Aorta (tissue), 5 donors: Measurements from ENCODE around the gene IL1RAPL1. TPM values are rescaled to one million over a fixed set of nuclear protein-coding genes. Genes with fewer than 3 reads are reported as not detected.
A peak's percentile ranks its signal among the peaks of the same experiment; 100 is the strongest.

Source experiments
- ATAC-seq: fragments of 200-7000 bp; cut with Tn5 transposase; one replicate; pipeline ENCODE4 v1.9.1; 2022; ENCODE audit warnings: moderate library complexity; ENCODE audit not compliant: low FRiP score
- DNase-seq, 2 donors: peaks; one replicate each; pipeline ENCODE4 v3.0.0-alpha.2; 2020
- H3K27ac ChIP-seq, 2 donors: one replicate each; pipeline ENCODE4 v1.5.1; 2013; ENCODE audit warnings: low read length in 2 of 2, mild to moderate bottlenecking in 2 of 2, moderate library complexity in 2 of 2, control low read depth in 1 of 2, inconsistent platforms in 1 of 2, low read depth in 1 of 2
- H3K27me3 ChIP-seq, 2 donors: one replicate each; pipeline ENCODE4 v1.6.1; 2013; ENCODE audit warnings: control low read depth in 1 of 2, low read length in 1 of 2, mild to moderate bottlenecking in 1 of 2, moderate library complexity in 1 of 2; ENCODE audit not compliant: insufficient read depth in 2 of 2, control insufficient read depth in 1 of 2
- H3K36me3 ChIP-seq, 2 donors: one replicate each; pipeline ENCODE4 v1.6.1; 2013; ENCODE audit warnings: control low read depth in 1 of 2, low read length in 1 of 2, mild to moderate bottlenecking in 1 of 2; ENCODE audit not compliant: insufficient read depth in 2 of 2, control insufficient read depth in 1 of 2
- H3K4me1 ChIP-seq, 2 donors: one replicate each; pipeline ENCODE4 v1.6.1; 2013; ENCODE audit warnings: low read length in 2 of 2, control low read depth in 1 of 2, mild to moderate bottlenecking in 1 of 2, moderate library complexity in 1 of 2; ENCODE audit not compliant: insufficient read depth in 2 of 2, control insufficient read depth in 1 of 2
- H3K4me3 ChIP-seq, 2 donors: one replicate each; pipeline ENCODE4 v1.5.1; 2013; ENCODE audit warnings: low read length in 2 of 2, control low read depth in 1 of 2, mild to moderate bottlenecking in 1 of 2
- H3K9me3 ChIP-seq: one replicate; pipeline ENCODE4 v1.6.1; 2013; ENCODE audit warnings: mild to moderate bottlenecking, low read length; ENCODE audit not compliant: control insufficient read depth
- WGBS, 2 donors: extraction: QIAGEN DNeasy Blood & Tissue Kit; methylation state at CpG; one replicate each; pipeline ENCODE4 v1.1.7; 2013; 5-methylcytosine and 5-hydroxymethylcytosine counted together
- intact Hi-C, 2 donors: fragments of 100-400 bp; cut with DNase I; formaldehyde crosslinking; loops; one replicate each; pipeline versions ENCODE4 v1.14.2 to v1.15.0; 2022
- polyA plus RNA-seq, 2 donors: library from polyadenylated mRNA; stranded (reverse); fragments of 200-250 nt; gene quantifications; one replicate each; pipeline ENCODE4 v1.2.3, GENCODE V29; 2013
- total RNA-seq, 2 donors: library from RNA; stranded (reverse); fragmentation: NEBNext Ultra II Directional; extraction: Animal tissue kit (Norgen Biotek cat#: 25700); gene quantifications; one replicate each; pipeline ENCODE4 v1.2.1, GENCODE V29; 2021
- donor health status: healthy with polysubstance abuse.
- donor health status: Bipolar disorder and iron deficiency.
- donor health status: DM: no; HTN: no; CAD: no.
- donor health status: DM: no; HTN: no; CAD: no.
- donor health status: DM: yes; HTN: yes; CAD: no.

IL1RAPL1 gene
- total and polyA plus RNA-seq, 4 donors, result 0.24 to 0.26 TPM; not detected in 2

DNA sequence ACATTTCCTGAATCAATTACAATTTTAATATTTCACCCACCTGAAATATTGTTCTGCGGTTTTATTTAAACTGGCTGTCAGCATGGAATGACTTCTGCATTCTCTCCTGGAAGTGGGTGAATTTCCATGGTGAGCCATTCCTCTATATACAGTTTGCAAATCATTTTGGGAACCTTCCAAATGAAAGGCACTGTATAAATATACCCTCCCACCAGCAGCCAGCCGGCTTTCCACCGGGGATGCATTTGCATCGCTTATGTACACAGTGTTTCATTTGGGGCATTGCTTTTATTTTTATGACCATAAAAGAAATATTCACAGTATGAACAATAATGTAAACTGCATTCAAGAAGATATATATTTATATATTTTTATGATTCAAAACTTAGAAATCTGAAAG lies 4.7 kb upstream of the IL1RAPL1 start:
- DNase-seq, result no peak
- H3K27me3 ChIP-seq, result no peaks in the 10 kb centered on the region
- no peaks in the 10 kb centered on the region for H3K4me1 ChIP-seq
- WGBS, 2 donors, result 28 to 33% methylated on average over 4 of the region's 4 CpGs
- no peak overlapping the region for H3K4me3 ChIP-seq
- no peak for ATAC-seq
- H3K9me3 ChIP-seq, result no peaks in the 10 kb centered on the region
- H3K27ac ChIP-seq, result no peak overlapping the region
- intact Hi-C loops, result no loop called here
- no peaks in the 10 kb centered on the region for H3K36me3 ChIP-seq

DNA sequence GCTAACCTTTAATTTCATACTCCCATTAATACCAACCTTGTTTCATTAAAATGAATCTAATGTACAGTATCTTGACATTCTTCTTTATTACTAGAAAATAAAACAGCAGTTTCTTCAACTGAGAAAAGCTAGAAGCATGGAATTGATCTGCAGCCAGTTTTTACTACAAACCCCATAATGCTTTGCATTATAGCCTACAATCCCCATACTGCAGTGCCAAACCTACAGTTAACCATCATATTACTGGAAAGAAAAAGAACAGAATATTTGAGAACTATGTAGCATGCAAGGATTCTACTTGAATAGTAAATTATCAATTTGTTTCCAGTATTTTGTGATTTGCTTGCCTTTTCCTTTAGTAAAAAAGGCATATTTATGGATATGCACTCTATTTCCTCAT lies 3.2 kb upstream of the IL1RAPL1 start:
- Histone ChIP-seq H3K4me1 (no peaks in the 10 kb centered on the region), H3K27me3 (no peaks in the 10 kb centered on the region), H3K27ac (no peak overlapping the region), H3K9me3 (no peaks in the 10 kb centered on the region), H3K4me3 (no peak overlapping the region), H3K36me3 (no peaks in the 10 kb centered on the region)
- DNase-seq (no peak), ATAC-seq (no peak)
- intact Hi-C loops, result no loop called here

DNA sequence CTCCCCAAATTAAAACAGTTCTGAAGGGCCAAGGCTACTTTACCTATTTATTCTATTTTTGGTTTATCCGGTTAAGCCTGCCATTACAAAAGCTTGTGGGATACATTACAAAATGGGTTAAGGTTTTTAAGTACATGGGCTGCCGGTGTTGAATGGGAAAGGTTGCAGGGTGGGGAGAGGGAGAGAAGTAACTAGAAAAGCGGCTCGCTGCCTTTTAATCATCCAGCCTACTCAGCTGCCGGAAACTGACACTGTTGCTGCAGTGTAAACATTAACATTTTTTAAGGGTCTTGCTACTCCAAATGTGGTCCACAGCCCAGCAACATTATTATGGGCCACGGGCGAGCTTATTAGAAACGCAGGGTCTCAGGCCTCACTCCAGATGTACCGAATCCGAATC lies 1.5 kb upstream of the IL1RAPL1 start:
- no peaks in the 10 kb centered on the region for H3K4me1 ChIP-seq
- intact Hi-C loops, result no loop called here
- H3K36me3 ChIP-seq, result no peaks in the 10 kb centered on the region
- 35 to 49% methylated on average over 10 of the region's 10 CpGs for WGBS, 2 donors
- DNase-seq (no peak), ATAC-seq (no peak)
- no peak overlapping the region for H3K27ac ChIP-seq
- no peaks in the 10 kb centered on the region for H3K9me3 ChIP-seq
- H3K4me3 ChIP-seq, result no peak overlapping the region
- no peaks in the 10 kb centered on the region for H3K27me3 ChIP-seq

DNA sequence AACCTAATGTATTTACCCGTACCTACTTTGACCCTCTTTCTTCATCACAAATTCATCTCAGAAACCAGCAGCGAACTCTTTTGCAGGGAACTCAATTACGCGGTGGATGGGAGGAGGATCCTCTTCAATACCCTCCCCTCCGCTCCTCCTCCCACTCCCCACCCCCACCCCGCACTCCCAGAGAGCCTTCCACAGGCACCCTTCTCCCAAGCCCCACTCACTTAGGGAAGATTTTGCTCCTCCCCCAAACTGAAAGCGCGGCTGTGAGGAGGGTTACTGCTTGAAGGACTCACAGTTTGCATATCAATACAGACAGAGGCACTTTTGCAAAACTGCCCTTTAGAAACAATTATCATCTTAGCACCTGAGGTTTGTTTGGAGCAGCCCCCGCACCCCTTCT lies 960 bp upstream of the IL1RAPL1 start:
- ATAC-seq, result no peak
- intact Hi-C loops, result no loop called here
- WGBS, 2 donors, result 4 to 13% methylated on average over 9 of the region's 9 CpGs

DNA sequence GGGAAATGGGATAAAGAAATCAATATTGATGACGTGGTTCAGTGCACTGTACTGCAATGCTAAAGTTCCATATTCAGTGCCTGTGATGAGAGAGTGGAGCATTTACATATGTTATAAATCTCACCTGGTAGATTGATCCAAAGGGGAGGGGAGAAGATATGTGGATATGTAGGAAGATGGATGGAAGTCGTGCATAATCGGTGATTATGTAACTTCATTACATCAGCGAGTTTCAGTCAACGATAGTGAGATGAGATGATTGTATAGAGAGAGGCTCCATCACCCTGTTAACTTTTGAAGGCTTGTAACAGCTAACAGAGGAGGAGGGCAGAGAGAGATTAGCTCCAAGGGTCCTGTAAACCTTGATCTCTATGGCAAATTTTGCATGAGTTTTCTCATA lies 1.8 kb downstream of the IL1RAPL1 start:
- Histone ChIP-seq H3K27ac (no peak overlapping the region), H3K4me1 (no peaks in the 10 kb centered on the region), H3K27me3 (no peaks in the 10 kb centered on the region), H3K36me3 (no peaks in the 10 kb centered on the region), H3K9me3 (no peaks in the 10 kb centered on the region), H3K4me3 (no peak overlapping the region)
- ATAC-seq (no peak), DNase-seq (no peak)
- intact Hi-C loops, result no loop called here
- 23 to 32% methylated on average over 5 of the region's 5 CpGs for WGBS, 2 donors

More for the DNA sequence above, 960 bp upstream of the IL1RAPL1 start:
- H3K27me3 ChIP-seq, result no peaks in the 10 kb centered on the region
- no peak overlapping the region for H3K27ac ChIP-seq
- no peak for DNase-seq
- peak overlapping the region; percentile 40 to 69 for H3K4me3 ChIP-seq
- H3K4me1 ChIP-seq, result no peaks in the 10 kb centered on the region
- H3K9me3 ChIP-seq, result no peaks in the 10 kb centered on the region
- no peaks in the 10 kb centered on the region for H3K36me3 ChIP-seq

DNA sequence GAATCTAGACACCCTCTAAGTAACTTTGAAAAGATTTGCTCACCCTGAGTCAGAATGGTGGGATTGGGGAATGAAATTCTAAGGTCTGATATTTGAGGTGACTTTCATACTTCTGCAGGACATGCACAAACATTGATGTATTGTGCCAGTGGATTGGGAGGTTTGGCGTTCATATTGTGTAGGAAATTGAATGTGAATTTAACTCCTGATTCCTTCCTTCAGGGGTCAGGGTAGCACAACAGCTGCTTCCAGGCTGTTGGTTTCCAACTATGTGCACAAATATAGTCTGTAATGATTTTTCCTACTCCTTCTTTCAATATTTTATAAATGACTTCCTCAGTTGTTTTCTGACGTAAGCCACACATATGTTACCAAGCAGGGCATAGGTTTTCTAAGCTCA lies 3.1 kb downstream of the IL1RAPL1 start:
- intact Hi-C loops, result no loop called here
- no peaks in the 10 kb centered on the region for H3K27me3 ChIP-seq
- no peaks in the 10 kb centered on the region for H3K36me3 ChIP-seq
- DNase-seq (no peak), ATAC-seq (no peak)
- H3K27ac ChIP-seq, result no peak overlapping the region
- no peaks in the 10 kb centered on the region for H3K9me3 ChIP-seq
- H3K4me1 ChIP-seq, result no peaks in the 10 kb centered on the region
- WGBS, 2 donors, result 47 to 64% methylated on average over 2 of the region's 2 CpGs
- no peak overlapping the region for H3K4me3 ChIP-seq

DNA sequence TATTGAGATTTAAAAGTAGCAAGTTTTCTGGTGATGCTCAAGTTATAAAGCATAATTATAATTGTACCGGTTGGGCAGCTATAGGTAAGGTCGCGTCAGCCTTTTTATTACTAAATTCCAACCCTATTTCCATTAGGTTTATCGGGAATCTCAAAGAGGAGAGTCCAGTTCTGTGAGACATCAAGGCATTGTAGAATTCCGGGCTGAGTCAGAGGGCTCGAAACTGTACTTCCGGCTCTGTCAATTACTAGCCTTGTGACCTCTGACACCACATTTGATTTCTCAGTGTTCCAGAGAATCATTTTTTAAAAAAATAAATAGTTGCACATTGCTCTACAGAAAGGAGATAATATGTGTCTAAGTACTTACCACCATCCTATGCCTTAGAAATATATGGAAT lies 4.3 kb downstream of the IL1RAPL1 start:
- Histone ChIP-seq H3K9me3 (no peaks in the 10 kb centered on the region), H3K4me3 (no peak overlapping the region), H3K27me3 (no peaks in the 10 kb centered on the region), H3K27ac (no peak overlapping the region), H3K36me3 (no peaks in the 10 kb centered on the region), H3K4me1 (no peaks in the 10 kb centered on the region)
- ATAC-seq (no peak), DNase-seq (no peak)
- 74 to 81% methylated on average over 7 of the region's 7 CpGs for WGBS, 2 donors
- intact Hi-C loops, result no loop called here

DNA sequence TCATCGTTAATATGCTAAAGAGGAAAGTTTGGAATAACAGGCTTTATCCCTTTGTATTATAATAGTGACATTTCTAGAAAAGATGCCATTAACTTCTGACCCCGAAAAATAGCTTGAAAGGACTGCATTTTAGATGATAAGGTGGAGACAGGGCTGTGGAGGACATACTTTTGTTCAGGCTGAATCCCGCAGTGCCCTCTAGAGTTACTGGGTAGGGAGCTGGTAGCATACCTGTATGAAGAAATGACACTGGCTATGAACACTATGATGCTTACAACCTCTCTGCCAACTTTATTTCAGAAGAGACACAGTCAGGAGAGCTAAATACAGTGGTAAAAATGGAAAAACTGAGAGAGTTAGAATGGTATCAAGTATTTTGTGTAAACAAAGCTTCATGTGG lies 8.1 kb downstream of the IL1RAPL1 start:
- Histone ChIP-seq H3K4me1 (no peaks in the 10 kb centered on the region), H3K4me3 (no peak overlapping the region), H3K9me3 (no peaks in the 10 kb centered on the region), H3K27ac (no peak overlapping the region), H3K27me3 (no peaks in the 10 kb centered on the region), H3K36me3 (no peaks in the 10 kb centered on the region)
- ATAC-seq, result no peak
- intact Hi-C loops, result no loop called here
- WGBS, 2 donors, result 67 to 92% methylated on average over 3 of the region's 3 CpGs
- DNase-seq, result no peak

DNA sequence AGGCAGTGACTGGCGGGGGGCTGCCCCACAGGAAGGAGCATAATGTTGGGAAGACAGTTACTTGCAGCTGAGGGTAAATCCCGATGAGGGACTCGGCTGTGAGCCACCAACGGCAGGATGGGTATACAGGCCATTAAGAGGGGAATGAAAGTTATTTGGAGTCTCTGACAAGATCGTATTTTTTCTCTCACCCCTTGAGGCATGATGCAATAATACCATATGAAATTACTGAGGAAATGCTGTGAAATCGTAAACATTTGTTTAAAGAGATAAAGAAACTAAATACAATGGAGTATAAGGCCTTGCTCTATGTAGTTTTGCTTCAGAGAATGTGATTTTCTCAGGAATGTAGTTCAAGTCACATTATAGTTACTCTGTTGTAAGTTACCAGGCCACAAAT lies 12.7 kb downstream of the IL1RAPL1 start:
- peak in 1 of 2 donors; percentile 20 for DNase-seq
- H3K27ac ChIP-seq, result no peak overlapping the region
- H3K9me3 ChIP-seq, result no peaks in the 10 kb centered on the region

More for the DNA sequence above, 12.7 kb downstream of the IL1RAPL1 start:
- intact Hi-C loops, result no loop called here
- Histone ChIP-seq H3K27me3 (no peaks in the 10 kb centered on the region), H3K4me1 (no peaks in the 10 kb centered on the region), H3K36me3 (no peaks in the 10 kb centered on the region), H3K4me3 (no peak overlapping the region)
- 80 to 88% methylated on average over 6 of the region's 6 CpGs for WGBS, 2 donors
- no peak for ATAC-seq
